CD14-positive monocyte (primary cell): ENCODE results near the gene KPRP. TPM values are rescaled to one million over a fixed set of nuclear protein-coding genes. Genes with fewer than 3 reads are reported as not detected.

Source experiments
- DNase-seq, 3 donors: peaks; one replicate each; pipeline ENCODE4 v3.0.0-alpha.2; 2011 to 2022
- H2AFZ ChIP-seq: 2 replicates; pipeline ENCODE4 v1.6.0; 2012; ENCODE audit warnings: mild to moderate bottlenecking, low read depth, low read length, inconsistent platforms; ENCODE audit not compliant: insufficient read depth, poor library complexity, severe bottlenecking
- H3K27ac ChIP-seq, 2 donors: 1 replicate in 1 of 2; 2 replicates in 1 of 2; pipeline ENCODE4 v1.5.1; 2012 to 2013; ENCODE audit warnings: low read length in 2 of 2, control low read depth in 1 of 2, inconsistent platforms in 1 of 2, low read depth in 1 of 2, mild to moderate bottlenecking in 1 of 2
- H3K27me3 ChIP-seq, 2 donors: one replicate each; pipeline versions ENCODE4 v1.6.0 to v1.6.1; 2011 to 2013; ENCODE audit warnings: low read length in 2 of 2; ENCODE audit not compliant: control insufficient read depth in 2 of 2, insufficient read depth in 2 of 2
- H3K36me3 ChIP-seq, 2 donors: replicated peaks in 1 of 2; 1 replicate in 1 of 2; 2 replicates in 1 of 2; pipeline versions ENCODE4 v1.5.1 to v1.6.1; 2012 to 2013; ENCODE audit warnings: low read length in 2 of 2, control low read depth in 1 of 2, inconsistent platforms in 1 of 2, mild to moderate bottlenecking in 1 of 2; ENCODE audit not compliant: insufficient read depth in 2 of 2, control insufficient read depth in 1 of 2
- H3K4me1 ChIP-seq, 2 donors: 1 replicate in 1 of 2; 2 replicates in 1 of 2; pipeline versions ENCODE4 v1.5.1 to v1.6.1; 2012 to 2013; ENCODE audit warnings: low read length in 2 of 2, control low read depth in 1 of 2, inconsistent platforms in 1 of 2, mild to moderate bottlenecking in 1 of 2, moderate library complexity in 1 of 2; ENCODE audit not compliant: insufficient read depth in 2 of 2, control insufficient read depth in 1 of 2
- H3K4me2 ChIP-seq: replicated peaks from 2 replicates; pipeline ENCODE3; 2012; ENCODE audit warnings: low read length, moderate library complexity, mild to moderate bottlenecking; ENCODE audit not compliant: poor library complexity, severe bottlenecking; ENCODE audit errors: extremely low read depth
- H3K4me3 ChIP-seq, 3 experiments: fragments of 200-600 bp in 1 of 3; sonication (generic) in 1 of 3; replicated peaks in 1 of 3; 1 replicate in 2 of 3; 2 replicates in 1 of 3; pipeline ENCODE4 v1.5.1; 2011 to 2013; ENCODE audit warnings: low read length in 3 of 3, mild to moderate bottlenecking in 3 of 3, control low read depth in 2 of 3, low read depth in 2 of 3, inconsistent platforms in 1 of 3, moderate library complexity in 1 of 3
- H3K79me2 ChIP-seq: 2 replicates; pipeline ENCODE4 v1.6.0; 2012; ENCODE audit warnings: mild to moderate bottlenecking, control low read depth, inconsistent platforms, low read length, moderate library complexity; ENCODE audit not compliant: insufficient read depth
- H3K9ac ChIP-seq: 2 replicates; pipeline ENCODE4 v1.6.0; 2017; ENCODE audit warnings: low read length, mild to moderate bottlenecking; ENCODE audit not compliant: insufficient read depth, poor library complexity, severe bottlenecking
- H3K9me3 ChIP-seq, 2 donors: replicated peaks in 1 of 2; 1 replicate in 1 of 2; 2 replicates in 1 of 2; pipeline versions ENCODE4 v1.5.1 to v1.6.1; 2012 to 2013; ENCODE audit warnings: low read length in 2 of 2, control low read depth in 1 of 2; ENCODE audit not compliant: control insufficient read depth in 1 of 2, insufficient read depth in 1 of 2
- H4K20me1 ChIP-seq: 2 replicates; pipeline ENCODE4 v1.6.0; 2012; ENCODE audit warnings: mild to moderate bottlenecking, low read length, control low read depth, moderate library complexity; ENCODE audit not compliant: insufficient read depth
- H3K27ac Mint-ChIP-seq, 7 donors: one replicate each; pipeline ENCODE4 v1.8.0; 2020; ENCODE audit warnings: mild to moderate bottlenecking in 7 of 7, mixed read lengths in 7 of 7, moderate library complexity in 6 of 7, inconsistent platforms in 2 of 7
- H3K27me3 Mint-ChIP-seq, 3 donors: one replicate each; pipeline ENCODE4 v1.8.0; 2021 to 2022; ENCODE audit warnings: low read depth in 3 of 3, mild to moderate bottlenecking in 3 of 3, mixed read lengths in 3 of 3, moderate library complexity in 3 of 3, inconsistent platforms in 1 of 3
- H3K36me3 Mint-ChIP-seq, 2 donors: one replicate each; pipeline ENCODE4 v1.8.0; 2020; ENCODE audit warnings: mixed read lengths in 2 of 2, inconsistent platforms in 1 of 2, mild to moderate bottlenecking in 1 of 2
- H3K4me1 Mint-ChIP-seq: one replicate; pipeline ENCODE4 v1.8.0; 2020; ENCODE audit warnings: mild to moderate bottlenecking, mixed read lengths
- H3K4me3 Mint-ChIP-seq, 2 donors: one replicate each; pipeline ENCODE4 v1.8.0; 2020; ENCODE audit warnings: mild to moderate bottlenecking in 2 of 2, mixed read lengths in 2 of 2, moderate library complexity in 1 of 2
- H3K9me3 Mint-ChIP-seq, 7 donors: one replicate each; pipeline ENCODE4 v1.8.0; 2020 to 2022; ENCODE audit warnings: mixed read lengths in 7 of 7, mild to moderate bottlenecking in 6 of 7, moderate library complexity in 6 of 7, inconsistent platforms in 2 of 7
- CTCF ChIP-seq: fragments of 200-600 bp; IDR thresholded peaks from one replicate; pipeline ENCODE4 v1.8.0; 2022; ENCODE audit warnings: antibody characterized with exemption, mild to moderate bottlenecking
- WGBS: methylation state at CpG from one replicate; pipeline ENCODE4 v1.1.5; 2013; ENCODE audit warnings: missing lambda C conversion rate; ENCODE audit not compliant: insufficient coverage; 5-methylcytosine and 5-hydroxymethylcytosine counted together
- intact Hi-C, 2 donors: fragments of 100-400 bp; cut with micrococcal nuclease; formaldehyde crosslinking; loops; one replicate each; pipeline versions ENCODE4 v1.15.0 to v1.15.1; 2023
- polyA plus RNA-seq, 3 donors: library from polyadenylated mRNA; depleted of rRNA in 1 of 3; unstranded in 2 of 3; stranded (reverse) in 1 of 3; fragments of 300-500 nt in 2 of 3; fragments of >200 nt in 1 of 3; fragmentation: Illumina TruSeq in 2 of 3; gene quantifications; 1 replicate in 2 of 3; 2 replicates in 1 of 3; pipeline ENCODE4 v1.2.3, GENCODE V29; 2012 to 2021

KPRP gene
- polyA plus RNA-seq, 3 donors = not detected

GRCh38 chr1:152795686-152796085 is 37.9 kb downstream of the KPRP start:
- Histone ChIP-seq H3K4me1 (no peaks in the 10 kb centered on the region), H2AFZ (no peak overlapping the region), H3K9ac (no peak overlapping the region), H3K4me3 (no peak overlapping the region), H4K20me1 (no peaks in the 10 kb centered on the region), H3K4me2 (no peak overlapping the region), H3K27ac (no peak overlapping the region), H3K36me3 (no peaks in the 10 kb centered on the region), H3K9me3 (no peaks in the 10 kb centered on the region), H3K27me3 (no peaks in the 10 kb centered on the region), H3K79me2 (no peaks in the 10 kb centered on the region)
- Mint-ChIP-seq H3K9me3 (peaks cover 0 to 3% (median 0%) of the 10 kb centered on the region in 7 donors), H3K4me3 (no peak overlapping the region), H3K27me3 (peaks cover 2 to 15% (median 4%) of the 10 kb centered on the region in 3 donors), H3K4me1 (no peaks in the 10 kb centered on the region), H3K36me3 (no peaks in the 10 kb centered on the region), H3K27ac (no peak overlapping the region)
- no peak for TF ChIP-seq CTCF
- intact Hi-C loops = no loop called here
- 78% methylated on average over 4 of the region's 4 CpGs for WGBS
- DNase-seq = no peak

- H3K9ac ChIP-seq = no peak within 1 kb of the TSS
- WGBS = 67% methylated on average over 1 of the region's 3 CpGs
- H3K4me1 Mint-ChIP-seq = no peaks in the 10 kb centered on the region
- H4K20me1 ChIP-seq = no peaks in the 10 kb centered on the region
- peaks cover 2 to 14% (median 4%) of the 10 kb centered on the region in 3 donors for H3K27me3 Mint-ChIP-seq
- no peak within 1 kb of the TSS for H2AFZ ChIP-seq
- no peak for TF ChIP-seq CTCF
- intact Hi-C loops = no loop called here
- no peak for DNase-seq
- no peak within 1 kb of the TSS for H3K27ac ChIP-seq
- no peaks in the 10 kb centered on the region for H3K9me3 ChIP-seq
- H3K36me3 Mint-ChIP-seq = no peaks in the 10 kb centered on the region
- H3K79me2 ChIP-seq = no peaks in the 10 kb centered on the region
- no peak within 1 kb of the TSS for H3K4me3 ChIP-seq
- H3K9me3 Mint-ChIP-seq = peaks cover 0 to 3% (median 0%) of the 10 kb centered on the region in 7 donors
- H3K4me1 ChIP-seq = no peaks in the 10 kb centered on the region
- no peak within 1 kb of the TSS for H3K4me3 Mint-ChIP-seq
- no peaks in the 10 kb centered on the region for H3K27me3 ChIP-seq
- no peak within 1 kb of the TSS for H3K4me2 ChIP-seq
- H3K27ac Mint-ChIP-seq = no peak within 1 kb of the TSS
- H3K36me3 ChIP-seq = no peaks in the 10 kb centered on the region
Observed at GRCh38 chr1:152796421-152796820, 38.6 kb downstream of the KPRP start, which contains the start of gene LCE1D. LCE1D (plus strand) TSS chr1:152796721; CDS start chr1:152797795, 1,074 bp downstream.
